ENCODE results near the gene TIRAP.
"Not testable (repeated sequence)": the region's sequence is repeated elsewhere in the genome, so short reads cannot be mapped to it uniquely, and the experiment has no call there.

The TIRAP gene, protein sequence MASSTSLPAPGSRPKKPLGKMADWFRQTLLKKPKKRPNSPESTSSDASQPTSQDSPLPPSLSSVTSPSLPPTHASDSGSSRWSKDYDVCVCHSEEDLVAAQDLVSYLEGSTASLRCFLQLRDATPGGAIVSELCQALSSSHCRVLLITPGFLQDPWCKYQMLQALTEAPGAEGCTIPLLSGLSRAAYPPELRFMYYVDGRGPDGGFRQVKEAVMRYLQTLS

DNA sequence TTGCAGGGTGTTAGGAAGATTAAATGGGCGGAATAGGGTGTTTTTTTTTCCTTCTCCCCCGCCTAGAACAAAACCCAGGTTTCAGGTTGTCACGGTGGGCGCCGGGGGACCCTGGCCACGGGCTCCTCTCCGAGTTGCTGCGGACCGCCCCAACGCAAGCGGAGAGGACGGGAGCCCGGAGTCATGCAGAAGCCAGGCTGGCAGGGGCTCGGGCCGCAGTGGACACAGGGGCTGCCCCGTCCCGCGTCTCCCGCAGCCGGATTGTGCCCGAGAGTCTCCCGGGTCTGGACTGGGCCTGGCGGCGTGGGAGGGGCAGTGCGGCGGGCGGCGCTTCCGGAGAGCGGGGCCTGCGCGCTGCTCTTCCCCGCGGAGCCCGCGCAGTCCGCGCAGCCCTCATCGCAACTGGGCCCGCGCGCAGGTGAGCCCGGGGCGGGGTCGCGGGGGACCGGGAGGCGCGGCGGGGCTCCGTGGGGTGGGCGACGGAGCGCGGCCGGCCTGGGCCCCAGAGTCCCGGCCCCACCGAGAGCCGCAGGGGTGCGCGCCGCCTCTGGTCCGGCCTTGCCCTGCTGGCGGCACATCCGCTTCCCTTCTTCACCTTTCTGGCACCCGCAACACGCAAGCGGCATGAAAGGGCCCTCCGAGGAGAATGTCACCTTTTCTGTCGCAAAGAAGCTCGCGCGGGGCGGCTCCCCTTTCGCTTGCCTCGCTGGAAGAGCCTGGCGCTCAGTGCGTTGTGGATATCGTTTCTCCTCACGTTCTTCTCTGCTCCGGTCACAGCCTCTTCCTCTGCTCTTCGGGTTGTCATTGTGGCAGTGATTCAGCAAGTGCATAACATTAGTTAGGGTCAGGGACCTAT, at the start of gene TIRAP:
Gene TIRAP, plus strand, starts transcription at position 358 of the 856 bp plus-strand sequence. CDS start 7,802 bp downstream, outside the sequence.
- DNase-seq = peak in 1 of 2 experiments; percentile 17

GRCh38 chr11:126233391-126233790, 49.5 kb upstream of the TIRAP start:
- DNase-seq = no peak

DNA sequence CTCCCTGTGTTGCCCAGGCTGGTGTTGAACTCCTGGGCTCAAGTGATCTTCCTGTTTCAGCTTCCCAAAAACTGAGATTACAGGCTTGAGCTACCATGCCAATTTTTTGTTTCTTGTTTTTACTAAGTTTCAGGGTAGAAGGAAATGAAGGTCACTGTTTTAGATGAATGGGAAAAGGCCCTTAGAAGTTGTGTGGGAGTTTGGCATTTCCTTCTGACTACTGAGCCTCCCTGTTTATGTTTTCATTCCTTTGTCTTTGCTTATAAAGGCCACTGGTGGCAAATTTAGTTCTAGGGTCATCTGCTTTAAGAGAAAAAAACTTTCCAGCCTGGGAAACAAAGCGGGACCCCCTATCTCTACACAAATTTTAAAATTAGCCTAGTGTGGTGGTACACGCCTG, 36.3 kb upstream of the TIRAP start:
- no peak for DNase-seq

GRCh38 chr11:126253265-126253664, 29.6 kb upstream of the TIRAP start:
- no peak for DNase-seq

DNA sequence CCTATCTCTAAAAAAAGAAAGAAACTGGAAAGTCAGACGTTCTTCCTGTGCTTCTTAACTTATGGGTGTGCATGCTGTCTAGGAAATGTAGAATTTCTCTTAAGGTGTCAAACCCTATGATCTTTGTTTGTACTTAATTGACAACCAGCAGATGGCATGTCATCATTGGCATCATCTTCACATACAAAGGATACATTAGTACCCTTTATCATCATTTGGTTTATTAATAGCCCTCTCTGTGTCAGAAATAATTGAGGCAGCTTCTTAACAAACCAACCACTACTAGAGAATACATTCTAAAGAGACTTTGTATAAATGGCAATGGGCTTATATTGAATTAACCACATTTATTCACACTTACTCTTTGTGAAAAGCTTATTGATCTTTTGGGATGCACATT, 28.1 kb upstream of the TIRAP start:
- DNase-seq = no peak

- DNase-seq = not testable (repeated sequence)
These were observed 27.4 kb upstream of the TIRAP start for GRCh38 chr11:126255507-126255906.

DNA sequence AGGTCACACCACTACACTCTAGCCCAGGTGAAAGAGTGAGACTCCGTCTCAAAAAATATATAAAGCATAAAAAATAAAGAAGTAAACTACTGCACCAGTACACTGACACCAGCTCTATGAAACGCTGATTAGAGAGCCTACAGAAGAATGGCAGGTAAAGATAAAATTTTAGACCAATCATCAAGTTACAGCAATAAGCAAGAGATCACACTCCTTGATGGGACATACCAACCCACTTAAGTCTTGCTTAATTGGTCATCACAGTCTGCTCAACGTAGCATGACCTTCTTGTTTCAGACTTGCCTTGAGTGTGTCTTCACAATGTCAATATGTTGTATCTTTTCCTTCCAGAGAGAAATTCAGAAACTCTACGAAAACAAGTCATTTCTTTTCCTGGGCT, 26.7 kb upstream of the TIRAP start:
- no peak for DNase-seq

DNA sequence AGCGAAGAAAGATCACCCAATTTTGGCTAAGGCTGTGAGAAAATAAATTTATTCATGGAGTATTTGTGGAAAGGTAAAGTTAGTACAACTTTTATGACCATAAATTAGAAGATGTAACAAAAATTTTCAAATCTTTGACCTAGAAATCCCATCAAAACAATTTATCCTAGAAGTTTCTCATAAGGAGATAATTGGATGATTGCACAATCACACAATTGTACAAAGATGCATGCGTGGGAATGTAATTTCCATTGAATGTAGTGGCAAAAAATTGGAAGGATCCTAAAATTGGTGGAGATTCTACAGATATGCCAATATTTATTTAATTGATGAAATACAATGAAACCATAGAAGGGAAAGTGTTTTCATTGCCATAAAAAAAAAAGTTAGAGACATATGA, 25.7 kb upstream of the TIRAP start:
- no peak for DNase-seq

DNA sequence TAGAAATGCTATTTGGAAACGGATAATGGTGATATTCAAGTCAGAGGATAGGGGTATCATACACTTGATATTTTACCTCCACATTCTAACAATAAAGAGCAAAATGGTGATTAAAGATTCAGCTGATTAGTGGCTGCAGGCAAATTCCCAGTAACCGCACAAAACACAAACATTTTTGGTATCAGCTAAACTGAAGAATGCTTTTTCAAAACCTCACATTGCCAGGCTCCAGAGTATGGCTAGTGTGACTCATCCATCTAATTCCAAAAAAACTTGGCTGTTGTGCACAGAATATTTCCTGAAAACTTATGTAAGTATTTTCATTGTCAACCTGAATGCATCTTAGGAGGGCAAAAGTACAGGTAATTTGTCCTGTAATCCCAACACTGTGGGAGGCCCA, 25.1 kb upstream of the TIRAP start:
- no peak for DNase-seq

GRCh38 chr11:126262216-126262615, 20.7 kb upstream of the TIRAP start:
- no peak for DNase-seq

- no peak for DNase-seq
These were observed 19.4 kb upstream of the TIRAP start for GRCh38 chr11:126263489-126263888.

- DNase-seq = no peak
These were observed 17.1 kb upstream of the TIRAP start for GRCh38 chr11:126265811-126266210.

GRCh38 chr11:126267650-126268049, 15.2 kb upstream of the TIRAP start:
- no peak for DNase-seq

DNA sequence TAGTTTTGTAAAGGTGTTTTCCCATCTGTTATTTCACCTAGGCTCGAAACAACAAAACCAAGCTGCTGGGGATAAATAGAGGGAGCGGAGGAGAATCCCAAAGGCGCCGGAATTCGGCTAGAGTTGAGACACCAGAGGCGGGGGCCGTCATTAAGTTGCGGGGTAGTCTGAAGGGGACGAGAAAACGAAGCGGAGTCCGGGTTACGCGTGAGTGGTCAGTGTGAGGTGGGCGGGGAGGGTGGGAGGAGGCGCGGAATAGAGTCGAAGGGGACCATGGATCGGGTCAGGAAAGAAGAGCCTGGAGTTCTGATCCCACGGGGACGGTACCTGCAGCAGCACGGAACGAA, 14.6 kb upstream of the TIRAP start:
- DNase-seq = no peak

DNA sequence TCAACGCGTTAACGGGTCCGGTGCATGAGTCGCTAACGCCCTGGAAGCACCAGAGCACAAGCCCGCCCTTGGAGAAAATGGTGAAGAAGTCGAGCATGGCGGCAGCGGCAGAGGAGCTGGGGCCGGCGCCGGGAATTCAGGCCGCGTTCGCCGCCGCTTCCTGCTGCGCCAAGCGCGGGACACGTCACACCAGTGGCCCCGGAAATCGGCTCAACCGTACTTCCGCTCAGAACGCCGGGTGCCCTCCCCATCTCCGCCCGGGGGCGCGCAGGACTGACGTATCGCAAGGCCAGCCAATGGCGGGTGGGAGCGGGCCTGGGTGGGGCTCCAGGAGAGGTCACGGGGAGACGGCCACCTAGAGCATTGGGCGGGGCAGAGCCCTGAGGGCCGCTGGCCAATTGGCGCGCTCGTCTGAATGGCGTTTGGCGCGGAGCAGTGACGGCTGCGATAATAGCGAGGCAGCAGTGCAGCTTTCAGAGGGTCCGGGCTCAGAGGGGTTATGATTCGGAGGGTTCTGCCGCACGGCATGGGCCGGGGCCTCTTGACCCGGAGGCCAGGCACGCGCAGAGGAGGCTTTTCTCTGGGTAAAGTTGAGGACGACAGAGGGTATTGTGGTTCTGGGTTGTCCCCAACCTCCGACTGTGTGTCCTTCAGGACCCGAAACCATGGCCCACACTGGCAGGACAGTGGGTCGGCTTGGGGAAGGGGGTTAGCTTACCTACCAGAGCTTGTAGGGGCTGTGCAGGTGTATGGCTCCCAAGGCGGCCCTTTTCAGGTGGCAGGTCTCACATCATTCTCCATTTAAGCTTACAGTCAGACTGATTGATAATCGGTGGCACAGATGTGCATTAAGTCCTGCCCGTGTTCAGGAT, 13.9 kb upstream of the TIRAP start, which contains the start of the genes FOXRED1 and SRPRA:
Gene FOXRED1, plus strand, starts transcription at position 447 of the 872 bp plus-strand sequence. Its CDS starts 53 bp downstream, at position 500.
Gene SRPRA, minus strand, starts transcription at position 188 of the 872 bp plus-strand sequence. Its CDS starts 91 bp downstream, at position 97.
- DNase-seq = peak; percentile 87 to 94

GRCh38 chr11:126277322-126277721, 5.6 kb upstream of the TIRAP start:
- DNase-seq = no peak

- no peak for DNase-seq
These were observed 5.1 kb upstream of the TIRAP start for GRCh38 chr11:126277780-126278179.

DNA sequence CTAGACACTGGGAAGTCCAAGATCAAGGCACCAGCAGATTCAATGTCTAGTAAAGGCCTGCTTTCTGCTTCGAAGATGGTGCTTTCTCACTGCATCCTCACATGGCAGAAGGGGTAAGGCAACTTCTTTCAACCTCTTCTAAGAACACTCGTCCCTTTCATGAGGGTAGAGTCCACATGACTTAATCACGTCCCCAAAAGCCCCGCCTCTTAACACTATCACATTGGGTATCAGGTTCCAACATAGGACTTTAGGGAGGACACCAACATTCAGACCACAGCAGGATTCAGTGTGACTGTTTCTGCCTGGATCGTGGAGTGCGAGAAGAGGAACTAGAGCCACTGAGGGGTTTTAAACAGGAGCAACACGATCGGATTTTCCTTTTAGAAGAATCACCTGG, 3.7 kb upstream of the TIRAP start:
- no peak for DNase-seq

- no peak for DNase-seq
These were observed 2.3 kb upstream of the TIRAP start for GRCh38 chr11:126280595-126280994.

- DNase-seq = no peak
These were observed 1.6 kb upstream of the TIRAP start for GRCh38 chr11:126281245-126281644.

- no peak for DNase-seq
These were observed 1.2 kb upstream of the TIRAP start for GRCh38 chr11:126281666-126282175.

GRCh38 chr11:126282361-126282735, 545 bp upstream of the TIRAP start:
- DNase-seq = no peak

GRCh38 chr11:126284829-126285228, 1.9 kb downstream of the TIRAP start:
- no peak for DNase-seq

Measured in cerebellar nuclear complex (tissue), 1 donor.